H9 (cell line): Measurements from ENCODE around the gene CDYL. TPM values are rescaled to one million over a fixed set of nuclear protein-coding genes. Genes with fewer than 3 reads are reported as not detected.

Experiments
- DNase-seq: peaks from one replicate; pipeline ENCODE4 v3.0.0-alpha.2; 2017
- H2AFZ ChIP-seq: one replicate; pipeline ENCODE4 v1.6.1; 2013; ENCODE audit warnings: mild to moderate bottlenecking, low read length, control low read depth, moderate library complexity
- H2AK5ac ChIP-seq: 2 replicates; pipeline ENCODE4 v1.6.1; 2013; ENCODE audit warnings: low read length, control low read depth, mixed read lengths; ENCODE audit not compliant: insufficient read length
- H2BK120ac ChIP-seq: one replicate; pipeline ENCODE4 v1.6.1; 2013; ENCODE audit warnings: low read depth, mild to moderate bottlenecking, low read length, control low read depth, inconsistent platforms; ENCODE audit not compliant: poor library complexity, severe bottlenecking
- H2BK12ac ChIP-seq: 2 replicates; pipeline ENCODE4 v1.6.1; 2013; ENCODE audit warnings: low read length, control low read depth, mixed read lengths, low read depth; ENCODE audit not compliant: insufficient read length
- H2BK15ac ChIP-seq: 2 replicates; pipeline ENCODE4 v1.6.1; 2013; ENCODE audit warnings: low read depth, low read length, control low read depth
- H2BK20ac ChIP-seq: one replicate; pipeline ENCODE4 v1.6.1; 2013; ENCODE audit warnings: low read depth, mild to moderate bottlenecking, low read length, control low read depth, inconsistent platforms; ENCODE audit not compliant: poor library complexity, severe bottlenecking
- H2BK5ac ChIP-seq: 2 replicates; pipeline ENCODE4 v1.6.1; 2013; ENCODE audit warnings: low read length, control low read depth, mixed read lengths; ENCODE audit not compliant: insufficient read length
- H3K14ac ChIP-seq: 2 replicates; pipeline ENCODE4 v1.6.1; 2013; ENCODE audit warnings: low read length, control low read depth; ENCODE audit not compliant: insufficient read depth
- H3K18ac ChIP-seq: 2 replicates; pipeline ENCODE4 v1.6.1; 2013; ENCODE audit warnings: low read depth, mild to moderate bottlenecking, mixed read lengths, low read length, control low read depth; ENCODE audit not compliant: insufficient read length
- H3K23ac ChIP-seq: 2 replicates; pipeline ENCODE4 v1.6.1; 2013; ENCODE audit warnings: low read length, control low read depth, mixed read lengths, low read depth; ENCODE audit not compliant: insufficient read length
- H3K23me2 ChIP-seq: 2 replicates; pipeline ENCODE4 v1.6.1; 2013; ENCODE audit warnings: low read depth, mild to moderate bottlenecking, mixed read lengths, low read length, control low read depth; ENCODE audit not compliant: insufficient read length, poor library complexity, severe bottlenecking
- H3K27ac ChIP-seq: 2 replicates; pipeline ENCODE4 v1.5.1; 2013; ENCODE audit warnings: low read length, control low read depth, mixed read lengths, low read depth; ENCODE audit not compliant: insufficient read length
- H3K27me3 ChIP-seq: 2 replicates; pipeline ENCODE4 v1.6.1; 2013; ENCODE audit warnings: low read length, control low read depth, inconsistent platforms; ENCODE audit not compliant: insufficient read depth
- H3K4ac ChIP-seq: 2 replicates; pipeline ENCODE4 v1.6.1; 2013; ENCODE audit warnings: low read depth, mild to moderate bottlenecking, control low read depth, inconsistent platforms, low read length, moderate library complexity
- H3K4me1 ChIP-seq: 2 replicates; pipeline ENCODE4 v1.6.1; 2013; ENCODE audit warnings: low read length, control low read depth, inconsistent platforms; ENCODE audit not compliant: insufficient read depth
- H3K4me2 ChIP-seq: 2 replicates; pipeline ENCODE4 v1.6.1; 2013; ENCODE audit warnings: low read length, control low read depth, mixed read lengths; ENCODE audit not compliant: insufficient read length, insufficient read depth
- H3K56ac ChIP-seq: 2 replicates; pipeline ENCODE4 v1.6.1; 2013; ENCODE audit warnings: low read depth, mild to moderate bottlenecking, mixed read lengths, low read length, control low read depth; ENCODE audit not compliant: insufficient read length
- H3K79me1 ChIP-seq: 2 replicates; pipeline ENCODE4 v1.6.1; 2013; ENCODE audit warnings: low read depth, mild to moderate bottlenecking, moderate library complexity, low read length, control low read depth, inconsistent platforms; ENCODE audit not compliant: insufficient read depth, poor library complexity, severe bottlenecking
- H3K79me2 ChIP-seq: 2 replicates; pipeline ENCODE4 v1.6.1; 2013; ENCODE audit warnings: low read length, control low read depth, inconsistent platforms; ENCODE audit not compliant: insufficient read depth
- H3K9ac ChIP-seq: 2 replicates; pipeline ENCODE4 v1.6.1; 2013; ENCODE audit warnings: low read length, control low read depth, mixed read lengths; ENCODE audit not compliant: insufficient read length; ENCODE audit errors: extremely low read depth
- H3K9me3 ChIP-seq: one replicate; pipeline ENCODE4 v1.6.1; 2013; ENCODE audit warnings: low read depth, low read length, inconsistent platforms; ENCODE audit not compliant: control insufficient read depth
- H3T11ph ChIP-seq: one replicate; pipeline ENCODE4 v1.6.1; 2013; ENCODE audit warnings: mild to moderate bottlenecking, low read length, control low read depth, inconsistent platforms
- H4K20me1 ChIP-seq: one replicate; pipeline ENCODE4 v1.6.1; 2013; ENCODE audit not compliant: control insufficient read depth, insufficient read length, insufficient read depth
- H4K5ac ChIP-seq: 2 replicates; pipeline ENCODE4 v1.6.1; 2013; ENCODE audit warnings: low read depth, mild to moderate bottlenecking, mixed read lengths, low read length, control low read depth; ENCODE audit not compliant: insufficient read length
- H4K8ac ChIP-seq: replicated peaks from 2 replicates; pipeline ENCODE4 v1.6.1; 2013; ENCODE audit warnings: low read length, control low read depth, mixed read lengths, low read depth; ENCODE audit not compliant: insufficient read length
- H4K91ac ChIP-seq: 2 replicates; pipeline ENCODE4 v1.6.1; 2013; ENCODE audit warnings: low read depth, mild to moderate bottlenecking, moderate library complexity, mixed read lengths, low read length, control low read depth; ENCODE audit not compliant: insufficient read length
- H3K27ac Mint-ChIP-seq, 3 experiments: 2 replicates in 2 of 3; 3 replicates in 1 of 3; pipeline ENCODE4 v1.8.0; 2020 to 2021; ENCODE audit warnings: mixed read lengths in 3 of 3, mild to moderate bottlenecking in 1 of 3, moderate library complexity in 1 of 3
- H3K27me3 Mint-ChIP-seq: 2 replicates; pipeline ENCODE4 v1.8.0; 2021; ENCODE audit warnings: low read depth, mild to moderate bottlenecking, moderate library complexity, mixed read lengths
- H3K36me3 Mint-ChIP-seq, 3 experiments: 2 replicates in 2 of 3; 3 replicates in 1 of 3; pipeline ENCODE4 v1.8.0; 2020 to 2021; ENCODE audit warnings: low read depth in 3 of 3, mixed read lengths in 3 of 3; ENCODE audit not compliant: insufficient read depth in 1 of 3
- H3K4me1 Mint-ChIP-seq, 2 experiments: 2 replicates each; pipeline ENCODE4 v1.8.0; 2020; ENCODE audit warnings: mixed read lengths in 2 of 2
- H3K4me3 Mint-ChIP-seq, 2 experiments: 2 replicates in 1 of 2; 3 replicates in 1 of 2; pipeline ENCODE4 v1.8.0; 2020 to 2021; ENCODE audit warnings: mild to moderate bottlenecking in 2 of 2, mixed read lengths in 2 of 2, moderate library complexity in 1 of 2
- H3K9me3 Mint-ChIP-seq, 2 experiments: 2 replicates in 1 of 2; 3 replicates in 1 of 2; pipeline ENCODE4 v1.8.0; 2020; ENCODE audit warnings: mild to moderate bottlenecking in 2 of 2, mixed read lengths in 2 of 2, moderate library complexity in 1 of 2
- WGBS: extraction: QIAGEN DNeasy Blood & Tissue Kit; methylation state at CpG from one replicate; pipeline ENCODE4 v1.1.7; 2013; ENCODE audit warnings: missing lambda C conversion rate, low lambda C conversion rate, mixed read lengths; ENCODE audit not compliant: insufficient read length; ENCODE audit errors: extremely low coverage; 5-methylcytosine and 5-hydroxymethylcytosine counted together
- total RNA-seq: library from RNA; stranded (reverse); gene quantifications from 2 replicates; pipeline ENCODE4 v1.2.1, GENCODE V29; 2021
- TF ChIP-seq, protein P1 (sequence below): fragments of 200-600 bp; sonication (generic); conservative IDR thresholded peaks from 3 replicates; pipeline ENCODE4 v1.8.0; 2021; ENCODE audit warnings: antibody characterized with exemption, mild to moderate bottlenecking

CDYL gene
- total RNA-seq, 1 experiment from 2014 or later: 95.0 TPM

DNA sequence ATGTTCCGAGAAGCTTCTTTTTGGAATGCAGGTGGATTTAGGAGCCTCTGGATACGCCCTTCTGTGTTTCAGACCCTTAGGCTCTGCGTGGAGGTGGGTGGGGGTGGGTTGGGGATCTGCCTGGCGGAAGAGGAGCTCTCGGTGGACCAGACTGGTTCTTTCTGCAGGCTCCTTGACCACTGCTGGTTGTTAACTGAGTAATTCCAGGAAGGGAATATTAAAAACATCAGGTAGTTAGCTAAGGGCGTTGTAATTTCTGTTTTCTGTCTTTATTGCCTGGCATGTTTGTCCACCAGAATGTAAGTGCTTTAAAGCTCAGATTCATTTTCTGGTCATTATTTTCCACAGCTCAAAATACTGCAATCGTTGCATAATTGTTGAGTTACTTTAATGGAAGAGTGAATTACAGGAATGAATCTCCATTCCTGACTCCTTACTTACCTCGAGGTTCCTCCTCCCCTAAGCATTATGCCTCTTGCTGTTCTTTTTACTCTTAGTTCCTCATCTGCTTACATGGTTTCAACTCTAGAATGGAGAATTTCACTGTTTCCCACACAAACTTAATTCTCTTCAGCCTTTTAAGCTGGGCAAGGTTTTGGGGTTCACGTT is 5.9 kb downstream of the CDYL start:
- Histone ChIP-seq H4K8ac (no peak overlapping the region), H3K27ac (no peak overlapping the region), H3T11ph (no peak overlapping the region), H2BK20ac (no peak overlapping the region), H3K56ac (no peak overlapping the region), H3K23ac (no peak overlapping the region), H2BK12ac (no peak overlapping the region), H3K18ac (no peak overlapping the region), H4K91ac (no peak overlapping the region), H2AFZ (no peak overlapping the region), H3K4ac (no peak overlapping the region), H3K4me1 (peaks cover 11% of the 10 kb centered on the region), H3K4me2 (no peak overlapping the region), H3K14ac (no peak overlapping the region), H2BK120ac (no peak overlapping the region), H4K5ac (no peak overlapping the region), H3K9me3 (no peaks in the 10 kb centered on the region), H3K23me2 (peaks cover 3% of the 10 kb centered on the region), H2BK15ac (no peak overlapping the region), H3K79me1 (no peaks in the 10 kb centered on the region), H4K20me1 (no peaks in the 10 kb centered on the region), H2AK5ac (no peak overlapping the region), H3K79me2 (peaks cover 67% of the 10 kb centered on the region; the same call in 1 of the 2 replicates), H2BK5ac (no peak overlapping the region), H3K27me3 (peaks cover 24% of the 10 kb centered on the region; the same call in 1 of the 2 replicates), H3K9ac (no peak overlapping the region)
- H3K9me3 Mint-ChIP-seq: peaks cover 13 to 20% of the 10 kb centered on the region in 2 experiments
- no CpG with 5 or more reads among the region's 9 CpGs for WGBS
- TF ChIP-seq, protein P1, sequence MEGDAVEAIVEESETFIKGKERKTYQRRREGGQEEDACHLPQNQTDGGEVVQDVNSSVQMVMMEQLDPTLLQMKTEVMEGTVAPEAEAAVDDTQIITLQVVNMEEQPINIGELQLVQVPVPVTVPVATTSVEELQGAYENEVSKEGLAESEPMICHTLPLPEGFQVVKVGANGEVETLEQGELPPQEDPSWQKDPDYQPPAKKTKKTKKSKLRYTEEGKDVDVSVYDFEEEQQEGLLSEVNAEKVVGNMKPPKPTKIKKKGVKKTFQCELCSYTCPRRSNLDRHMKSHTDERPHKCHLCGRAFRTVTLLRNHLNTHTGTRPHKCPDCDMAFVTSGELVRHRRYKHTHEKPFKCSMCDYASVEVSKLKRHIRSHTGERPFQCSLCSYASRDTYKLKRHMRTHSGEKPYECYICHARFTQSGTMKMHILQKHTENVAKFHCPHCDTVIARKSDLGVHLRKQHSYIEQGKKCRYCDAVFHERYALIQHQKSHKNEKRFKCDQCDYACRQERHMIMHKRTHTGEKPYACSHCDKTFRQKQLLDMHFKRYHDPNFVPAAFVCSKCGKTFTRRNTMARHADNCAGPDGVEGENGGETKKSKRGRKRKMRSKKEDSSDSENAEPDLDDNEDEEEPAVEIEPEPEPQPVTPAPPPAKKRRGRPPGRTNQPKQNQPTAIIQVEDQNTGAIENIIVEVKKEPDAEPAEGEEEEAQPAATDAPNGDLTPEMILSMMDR: no peak
- no peak overlapping the region for H3K27ac Mint-ChIP-seq
- no peak for DNase-seq
- peaks cover 13 to 26% (median 21%) of the 10 kb centered on the region in 3 experiments for H3K36me3 Mint-ChIP-seq
- H3K27me3 Mint-ChIP-seq: peaks cover 94% of the 10 kb centered on the region
- H3K4me3 Mint-ChIP-seq: no peak overlapping the region
- peaks cover 65 to 90% of the 10 kb centered on the region in 2 experiments for H3K4me1 Mint-ChIP-seq
